ENCODE data around the gene OPTC.

OPTC gene

GRCh38 chr1:203478986-203479385 is 15.0 kb upstream of the OPTC start:
- Histone ChIP-seq H3K27me3 (ENCODE audit: control insufficient read depth, insufficient read depth, low read length) (peaks cover 27% of the 10 kb centered on the region), H3K36me3 (ENCODE audit: insufficient read depth, low read length) (no peaks in the 10 kb centered on the region), H3K9me3 (replicated peaks; ENCODE audit: low read length) (no peaks in the 10 kb centered on the region), H3K4me2 (ENCODE audit: low read length) (no peak overlapping the region), H3K4me3 (ENCODE audit: low read length) (no peak overlapping the region), H3K9ac (ENCODE audit: low read depth, low read length) (no peak overlapping the region), H3K4me1 (ENCODE audit: control insufficient read depth, insufficient read depth, low read length) (peaks cover 26% of the 10 kb centered on the region)

GRCh38 chr1:203479646-203480045 is 14.3 kb upstream of the OPTC start:
- H3K4me1 ChIP-seq (ENCODE audit: control insufficient read depth, insufficient read depth, low read length): peaks cover 26% of the 10 kb centered on the region
- H3K36me3 ChIP-seq (ENCODE audit: insufficient read depth, low read length): no peaks in the 10 kb centered on the region
- no peak overlapping the region for H3K4me3 ChIP-seq (ENCODE audit: low read length)
- peak overlapping the region; percentile 68 for H3K4me2 ChIP-seq (ENCODE audit: low read length)
- no peaks in the 10 kb centered on the region for H3K9me3 ChIP-seq (replicated peaks; ENCODE audit: low read length)
- peaks cover 24% of the 10 kb centered on the region for H3K27me3 ChIP-seq (ENCODE audit: control insufficient read depth, insufficient read depth, low read length)
- H3K9ac ChIP-seq (ENCODE audit: low read depth, low read length): no peak overlapping the region

GRCh38 chr1:203480084-203480483 is 13.9 kb upstream of the OPTC start:
- peak overlapping the region; percentile 51 for H3K4me3 ChIP-seq (ENCODE audit: low read length)
- H3K9me3 ChIP-seq (replicated peaks; ENCODE audit: low read length): no peaks in the 10 kb centered on the region
- H3K4me2 ChIP-seq (ENCODE audit: low read length): peak overlapping the region; percentile 68
- peaks cover 20% of the 10 kb centered on the region for H3K27me3 ChIP-seq (ENCODE audit: control insufficient read depth, insufficient read depth, low read length)
- H3K36me3 ChIP-seq (ENCODE audit: insufficient read depth, low read length): no peaks in the 10 kb centered on the region
- H3K4me1 ChIP-seq (ENCODE audit: control insufficient read depth, insufficient read depth, low read length): peaks cover 24% of the 10 kb centered on the region
- peak overlapping the region; percentile 60 for H3K9ac ChIP-seq (ENCODE audit: low read depth, low read length)

- Histone ChIP-seq H3K9ac (ENCODE audit: low read depth, low read length) (peak overlapping the region; percentile 60), H3K9me3 (replicated peaks; ENCODE audit: low read length) (no peaks in the 10 kb centered on the region)
Observed at GRCh38 chr1:203480525-203481084, 13.3 kb upstream of the OPTC start.

GRCh38 chr1:203481196-203481595 is 12.8 kb upstream of the OPTC start:
- no peak overlapping the region for H3K4me3 ChIP-seq (ENCODE audit: low read length)
- H3K36me3 ChIP-seq (ENCODE audit: insufficient read depth, low read length): no peaks in the 10 kb centered on the region
- H3K4me1 ChIP-seq (ENCODE audit: control insufficient read depth, insufficient read depth, low read length): peaks cover 21% of the 10 kb centered on the region
- H3K9me3 ChIP-seq (replicated peaks; ENCODE audit: low read length): no peaks in the 10 kb centered on the region
- H3K4me2 ChIP-seq (ENCODE audit: low read length): peak overlapping the region; percentile 68
- peak overlapping the region; percentile 60 for H3K9ac ChIP-seq (ENCODE audit: low read depth, low read length)
- H3K27me3 ChIP-seq (ENCODE audit: control insufficient read depth, insufficient read depth, low read length): peaks cover 12% of the 10 kb centered on the region

More at GRCh38 chr1:203480525-203481084, 13.3 kb upstream of the OPTC start:
- peak overlapping the region; percentile 51 for H3K4me3 ChIP-seq (ENCODE audit: low read length)
- peaks cover 17% of the 10 kb centered on the region for H3K27me3 ChIP-seq (ENCODE audit: control insufficient read depth, insufficient read depth, low read length)
- peak overlapping the region; percentile 68 for H3K4me2 ChIP-seq (ENCODE audit: low read length)
- H3K4me1 ChIP-seq (ENCODE audit: control insufficient read depth, insufficient read depth, low read length): peaks cover 21% of the 10 kb centered on the region
- no peaks in the 10 kb centered on the region for H3K36me3 ChIP-seq (ENCODE audit: insufficient read depth, low read length)

GRCh38 chr1:203486618-203487370 is 7.2 kb upstream of the OPTC start:
- peak overlapping the region; percentile 75 for H3K9ac ChIP-seq (ENCODE audit: low read depth, low read length)
- H3K4me3 ChIP-seq (ENCODE audit: low read length): peak overlapping the region; percentile 66

GRCh38 chr1:203488539-203488938 is 5.4 kb upstream of the OPTC start:
- H3K9me3 ChIP-seq (replicated peaks; ENCODE audit: low read length): no peaks in the 10 kb centered on the region
- H3K36me3 ChIP-seq (ENCODE audit: insufficient read depth, low read length): no peaks in the 10 kb centered on the region
- H3K9ac ChIP-seq (ENCODE audit: low read depth, low read length): no peak overlapping the region
- peaks cover 6% of the 10 kb centered on the region for H3K4me1 ChIP-seq (ENCODE audit: control insufficient read depth, insufficient read depth, low read length)
- H3K27me3 ChIP-seq (ENCODE audit: control insufficient read depth, insufficient read depth, low read length): peaks cover 11% of the 10 kb centered on the region
- no peak overlapping the region for H3K4me2 ChIP-seq (ENCODE audit: low read length)
- H3K4me3 ChIP-seq (ENCODE audit: low read length): no peak overlapping the region

More at GRCh38 chr1:203486618-203487370, 7.2 kb upstream of the OPTC start:
- peaks cover 6% of the 10 kb centered on the region for H3K4me1 ChIP-seq (ENCODE audit: control insufficient read depth, insufficient read depth, low read length)
- H3K9me3 ChIP-seq (replicated peaks; ENCODE audit: low read length): no peaks in the 10 kb centered on the region
- H3K36me3 ChIP-seq (ENCODE audit: insufficient read depth, low read length): no peaks in the 10 kb centered on the region
- peak overlapping the region; percentile 82 for H3K4me2 ChIP-seq (ENCODE audit: low read length)
- peaks cover 10% of the 10 kb centered on the region for H3K27me3 ChIP-seq (ENCODE audit: control insufficient read depth, insufficient read depth, low read length)

- no peak overlapping the region for H3K4me3 ChIP-seq (ENCODE audit: low read length)
- no peak overlapping the region for H3K4me2 ChIP-seq (ENCODE audit: low read length)
- peaks cover 11% of the 10 kb centered on the region for H3K27me3 ChIP-seq (ENCODE audit: control insufficient read depth, insufficient read depth, low read length)
- no peaks in the 10 kb centered on the region for H3K36me3 ChIP-seq (ENCODE audit: insufficient read depth, low read length)
- H3K9ac ChIP-seq (ENCODE audit: low read depth, low read length): no peak overlapping the region
- H3K4me1 ChIP-seq (ENCODE audit: control insufficient read depth, insufficient read depth, low read length): peaks cover 6% of the 10 kb centered on the region
- H3K9me3 ChIP-seq (replicated peaks; ENCODE audit: low read length): no peaks in the 10 kb centered on the region
Observed at GRCh38 chr1:203490607-203491006, 3.3 kb upstream of the OPTC start.

GRCh38 chr1:203491664-203492063 is 2.3 kb upstream of the OPTC start:
- H3K4me2 ChIP-seq (ENCODE audit: low read length): no peak overlapping the region
- H3K9ac ChIP-seq (ENCODE audit: low read depth, low read length): no peak overlapping the region
- peaks cover 18% of the 10 kb centered on the region for H3K27me3 ChIP-seq (ENCODE audit: control insufficient read depth, insufficient read depth, low read length)
- peaks cover 6% of the 10 kb centered on the region for H3K4me1 ChIP-seq (ENCODE audit: control insufficient read depth, insufficient read depth, low read length)
- H3K9me3 ChIP-seq (replicated peaks; ENCODE audit: low read length): no peaks in the 10 kb centered on the region
- no peaks in the 10 kb centered on the region for H3K36me3 ChIP-seq (ENCODE audit: insufficient read depth, low read length)
- no peak overlapping the region for H3K4me3 ChIP-seq (ENCODE audit: low read length)

- Histone ChIP-seq H3K9me3 (replicated peaks; ENCODE audit: low read length) (no peaks in the 10 kb centered on the region), H3K27me3 (ENCODE audit: control insufficient read depth, insufficient read depth, low read length) (peaks cover 18% of the 10 kb centered on the region), H3K36me3 (ENCODE audit: insufficient read depth, low read length) (no peaks in the 10 kb centered on the region), H3K9ac (ENCODE audit: low read depth, low read length) (no peak overlapping the region), H3K4me2 (ENCODE audit: low read length) (no peak overlapping the region), H3K4me3 (ENCODE audit: low read length) (no peak overlapping the region), H3K4me1 (ENCODE audit: control insufficient read depth, insufficient read depth, low read length) (peaks cover 3% of the 10 kb centered on the region)
Observed at GRCh38 chr1:203492082-203492747, 1.7 kb upstream of the OPTC start.

- no peak overlapping the region for H3K4me3 ChIP-seq (ENCODE audit: low read length)
- no peak overlapping the region for H3K9ac ChIP-seq (ENCODE audit: low read depth, low read length)
- H3K36me3 ChIP-seq (ENCODE audit: insufficient read depth, low read length): no peaks in the 10 kb centered on the region
- peaks cover 18% of the 10 kb centered on the region for H3K27me3 ChIP-seq (ENCODE audit: control insufficient read depth, insufficient read depth, low read length)
- H3K4me2 ChIP-seq (ENCODE audit: low read length): no peak overlapping the region
- peaks cover 2% of the 10 kb centered on the region for H3K4me1 ChIP-seq (ENCODE audit: control insufficient read depth, insufficient read depth, low read length)
- no peaks in the 10 kb centered on the region for H3K9me3 ChIP-seq (replicated peaks; ENCODE audit: low read length)
Observed at GRCh38 chr1:203492748-203493130, 1.2 kb upstream of the OPTC start.
